Left ventricle myocardium inferior (tissue), 1 donor: ENCODE results near the gene TOP2B. TPM values are rescaled to one million over a fixed set of nuclear protein-coding genes. Genes with fewer than 3 reads are reported as not detected.
A peak's percentile ranks its signal among the peaks of the same experiment; 100 is the strongest.

Experiments used
- DNase-seq: peaks from one replicate; pipeline ENCODE4 v3.0.0-alpha.2; 2020
- H3K27ac ChIP-seq: fragments of 200-600 bp; replicated peaks from 2 replicates; pipeline ENCODE4 v1.8.0; 2021
- H3K27me3 ChIP-seq: fragments of 200-600 bp; 2 replicates; pipeline ENCODE4 v1.8.0; 2021; ENCODE audit warnings: low read depth
- H3K36me3 ChIP-seq: fragments of 200-600 bp; 2 replicates; pipeline ENCODE4 v1.8.0; 2021
- H3K4me1 ChIP-seq: fragments of 200-600 bp; 2 replicates; pipeline ENCODE4 v1.8.0; 2021
- H3K4me3 ChIP-seq: fragments of 200-600 bp; 2 replicates; pipeline ENCODE4 v1.8.0; 2021; ENCODE audit warnings: mild to moderate bottlenecking, moderate library complexity
- H3K9me3 ChIP-seq: fragments of 200-600 bp; replicated peaks from 2 replicates; pipeline ENCODE4 v1.8.0; 2021
- intact Hi-C: fragments of 100-400 bp; cut with micrococcal nuclease; formaldehyde crosslinking; loops from one replicate; pipeline ENCODE4 v1.11.0; 2022
- total RNA-seq: library from RNA; stranded (reverse); fragmentation: NEBNext Ultra II Directional; extraction: Animal tissue kit (Norgen Biotek cat#: 25700); gene quantifications from one replicate; pipeline ENCODE4 v1.2.1, GENCODE V29; 2021
- TF ChIP-seq, protein P1 (sequence below): fragments of 200-600 bp; IDR thresholded peaks from 2 replicates; pipeline ENCODE4 v1.8.0; 2021; ENCODE audit warnings: antibody characterized with exemption, mild to moderate bottlenecking, borderline replicate concordance
- donor health status: DM: no; HTN: yes; CAD: no; lungs with severe emphysema.

The TOP2B gene
- total RNA-seq, 1 donor from 2014 or later, result 101 TPM

DNA sequence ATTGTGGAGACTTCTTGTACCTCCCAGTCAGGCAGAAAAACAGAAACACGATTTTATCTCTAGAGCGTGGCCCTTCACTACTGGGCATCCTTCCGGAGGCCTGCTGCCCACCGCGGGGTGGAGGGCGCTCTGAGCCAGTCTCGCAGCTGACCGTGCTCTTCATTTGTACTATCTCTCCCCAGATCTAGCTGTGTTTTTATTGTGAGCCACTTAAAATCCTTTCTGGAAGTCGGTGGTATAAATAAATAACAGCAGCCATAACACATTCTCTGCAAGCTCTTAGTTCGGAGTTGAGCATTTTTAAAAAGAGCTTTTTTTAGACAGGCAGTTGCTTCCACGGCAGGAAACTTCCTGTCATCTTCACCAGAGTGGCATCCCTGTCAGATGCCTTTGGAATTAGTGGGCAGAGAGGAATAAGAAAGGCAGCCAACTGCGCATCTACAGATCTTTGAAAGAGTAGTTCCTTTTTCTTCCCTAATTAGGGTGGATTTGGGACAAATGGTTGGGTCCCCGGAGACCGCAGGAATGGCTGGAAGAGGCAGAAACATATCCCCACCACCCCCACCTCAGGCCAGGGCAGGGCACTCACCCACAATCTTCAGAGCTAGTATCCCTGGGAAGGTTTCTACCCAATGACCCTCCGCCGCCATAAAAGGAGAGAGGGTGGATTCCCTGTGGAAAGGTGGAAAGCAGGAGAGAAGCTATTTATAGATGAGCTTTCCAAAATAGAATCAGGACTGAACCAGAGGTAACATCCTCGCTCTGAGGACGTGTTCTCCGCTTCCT lies 91.1 kb downstream of the TOP2B start:
- Histone ChIP-seq H3K27me3 (no peaks in the 10 kb centered on the region), H3K4me3 (peak overlapping the region; percentile 20), H3K36me3 (peaks cover 21% of the 10 kb centered on the region), H3K9me3 (no peaks in the 10 kb centered on the region), H3K27ac (peak overlapping the region; percentile 79), H3K4me1 (peaks cover 41% of the 10 kb centered on the region)
- TF ChIP-seq, protein P1, sequence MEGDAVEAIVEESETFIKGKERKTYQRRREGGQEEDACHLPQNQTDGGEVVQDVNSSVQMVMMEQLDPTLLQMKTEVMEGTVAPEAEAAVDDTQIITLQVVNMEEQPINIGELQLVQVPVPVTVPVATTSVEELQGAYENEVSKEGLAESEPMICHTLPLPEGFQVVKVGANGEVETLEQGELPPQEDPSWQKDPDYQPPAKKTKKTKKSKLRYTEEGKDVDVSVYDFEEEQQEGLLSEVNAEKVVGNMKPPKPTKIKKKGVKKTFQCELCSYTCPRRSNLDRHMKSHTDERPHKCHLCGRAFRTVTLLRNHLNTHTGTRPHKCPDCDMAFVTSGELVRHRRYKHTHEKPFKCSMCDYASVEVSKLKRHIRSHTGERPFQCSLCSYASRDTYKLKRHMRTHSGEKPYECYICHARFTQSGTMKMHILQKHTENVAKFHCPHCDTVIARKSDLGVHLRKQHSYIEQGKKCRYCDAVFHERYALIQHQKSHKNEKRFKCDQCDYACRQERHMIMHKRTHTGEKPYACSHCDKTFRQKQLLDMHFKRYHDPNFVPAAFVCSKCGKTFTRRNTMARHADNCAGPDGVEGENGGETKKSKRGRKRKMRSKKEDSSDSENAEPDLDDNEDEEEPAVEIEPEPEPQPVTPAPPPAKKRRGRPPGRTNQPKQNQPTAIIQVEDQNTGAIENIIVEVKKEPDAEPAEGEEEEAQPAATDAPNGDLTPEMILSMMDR, result no peak
- no peak for DNase-seq
- intact Hi-C loops, result no loop called here

DNA sequence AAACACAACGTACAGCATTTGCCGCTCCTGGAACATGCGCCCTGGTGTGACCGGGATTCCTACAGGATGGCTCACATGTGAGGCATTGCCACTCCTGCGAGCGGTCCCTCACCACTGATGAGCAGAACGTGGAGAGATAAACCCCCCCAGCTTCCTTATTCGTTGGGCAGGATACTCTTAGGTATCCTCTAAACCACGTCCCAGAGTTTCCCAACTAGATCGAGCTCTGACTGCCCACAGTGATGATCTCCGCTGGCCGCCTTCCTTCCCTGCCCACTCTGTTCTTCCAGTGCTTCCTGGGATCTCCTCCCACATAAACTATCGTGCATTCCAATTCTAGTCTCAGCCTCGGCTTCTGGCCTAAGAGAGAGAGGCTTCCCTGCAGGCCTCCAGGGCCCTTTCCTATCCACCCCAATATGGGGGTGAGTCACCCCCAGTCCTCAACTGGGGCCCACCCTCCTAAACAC lies 91.8 kb downstream of the TOP2B start:
- Histone ChIP-seq H3K27me3 (no peaks in the 10 kb centered on the region), H3K27ac (peak overlapping the region; percentile 79), H3K4me1 (peaks cover 47% of the 10 kb centered on the region), H3K36me3 (peaks cover 21% of the 10 kb centered on the region), H3K9me3 (no peaks in the 10 kb centered on the region), H3K4me3 (peak overlapping the region; percentile 20)
- intact Hi-C loops, result no loop called here
- DNase-seq, result no peak
- TF ChIP-seq, protein P1, result no peak

DNA sequence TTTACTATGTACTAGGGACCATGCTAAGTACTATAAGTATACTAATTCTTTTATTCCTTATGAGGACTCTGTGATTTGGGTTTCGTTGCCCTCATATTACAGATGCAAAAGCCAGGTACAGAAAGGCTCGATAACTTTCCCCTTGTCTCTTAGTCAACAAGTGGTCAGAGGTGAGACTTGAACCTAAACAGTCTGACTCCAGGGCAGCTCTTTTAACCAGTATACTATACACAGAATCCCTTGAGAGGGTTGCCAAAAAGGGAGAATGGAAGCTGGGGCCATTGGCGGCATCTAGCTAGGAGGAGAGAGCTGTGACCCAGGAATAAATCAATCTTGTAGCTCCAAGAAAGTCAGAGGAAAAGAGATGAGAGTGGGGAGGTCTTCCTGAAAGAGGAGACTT lies 92.4 kb downstream of the TOP2B start:
- Histone ChIP-seq H3K4me3 (no peak overlapping the region), H3K4me1 (peaks cover 51% of the 10 kb centered on the region), H3K27me3 (no peaks in the 10 kb centered on the region), H3K36me3 (peaks cover 21% of the 10 kb centered on the region), H3K27ac (peak overlapping the region; percentile 79), H3K9me3 (no peaks in the 10 kb centered on the region)
- no peak for DNase-seq
- TF ChIP-seq, protein P1, result no peak
- intact Hi-C loops, result no loop called here

DNA sequence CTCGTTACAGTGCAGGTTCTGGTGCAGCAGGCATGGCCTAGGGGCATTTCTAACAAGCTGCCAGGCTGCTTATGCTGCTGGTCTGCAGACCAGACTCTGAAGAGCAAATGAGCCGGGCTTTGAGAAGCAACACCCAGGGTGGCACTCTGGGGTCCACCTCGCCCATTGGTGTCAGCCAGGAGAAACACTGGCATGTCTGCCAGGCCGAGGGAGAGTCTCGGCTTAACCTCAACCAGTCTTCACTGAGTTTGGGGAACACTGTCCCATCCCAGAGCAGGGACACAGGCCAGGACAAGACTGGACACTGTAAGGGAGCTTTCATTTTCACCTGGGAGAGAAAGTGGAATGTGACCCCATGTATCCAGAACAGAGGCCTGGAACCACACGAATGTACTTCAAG lies 93.4 kb downstream of the TOP2B start:
- no peak for DNase-seq
- H3K27ac ChIP-seq, result peak overlapping the region; percentile 20
- H3K27me3 ChIP-seq, result no peaks in the 10 kb centered on the region
- peaks cover 21% of the 10 kb centered on the region for H3K36me3 ChIP-seq
- H3K9me3 ChIP-seq, result no peaks in the 10 kb centered on the region
- intact Hi-C loops, result no loop called here
- TF ChIP-seq, protein P1, result no peak
- peaks cover 45% of the 10 kb centered on the region for H3K4me1 ChIP-seq
- H3K4me3 ChIP-seq, result no peak overlapping the region

DNA sequence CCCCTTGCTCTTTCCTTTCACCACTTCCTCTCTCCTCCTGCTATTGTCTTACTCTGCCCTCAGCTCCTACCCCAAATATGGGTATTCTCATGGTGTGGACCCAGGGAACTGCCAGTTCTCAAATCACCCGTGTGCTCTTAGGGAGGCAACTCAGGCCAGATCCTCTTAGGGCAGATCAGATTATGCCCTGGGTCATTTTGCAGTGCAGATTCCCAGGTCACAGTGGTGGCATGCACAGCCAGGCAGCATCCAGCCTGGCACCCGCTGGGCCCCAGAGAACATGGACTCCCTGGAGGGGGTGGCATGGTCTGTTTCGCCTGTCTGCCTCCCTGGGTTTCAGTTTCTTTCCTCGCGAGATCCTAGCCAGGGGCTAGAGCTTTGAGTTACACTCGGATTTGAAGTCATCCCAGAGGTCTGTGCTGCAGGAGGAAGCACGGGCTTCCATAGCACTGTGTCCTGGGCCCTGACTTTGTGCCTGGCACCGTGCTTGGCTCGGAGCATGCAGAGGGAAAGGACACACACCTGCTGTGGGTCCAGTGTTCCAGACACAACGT lies 96.1 kb downstream of the TOP2B start:
- TF ChIP-seq, protein P1, result no peak
- peak overlapping the region; percentile 68 for H3K27ac ChIP-seq
- no peaks in the 10 kb centered on the region for H3K9me3 ChIP-seq
- intact Hi-C loops, result no loop called here
- H3K27me3 ChIP-seq, result no peaks in the 10 kb centered on the region
- peak overlapping the region; percentile 13 for H3K4me3 ChIP-seq
- H3K36me3 ChIP-seq, result peaks cover 21% of the 10 kb centered on the region
- H3K4me1 ChIP-seq, result peaks cover 40% of the 10 kb centered on the region
- DNase-seq, result peak; percentile 48
